Measurements from ENCODE around the gene GALNT9.
"Not testable (repeated sequence)": the region's sequence is repeated elsewhere in the genome, so short reads cannot be mapped to it uniquely, and the experiment has no call there.

The GALNT9 gene

DNA sequence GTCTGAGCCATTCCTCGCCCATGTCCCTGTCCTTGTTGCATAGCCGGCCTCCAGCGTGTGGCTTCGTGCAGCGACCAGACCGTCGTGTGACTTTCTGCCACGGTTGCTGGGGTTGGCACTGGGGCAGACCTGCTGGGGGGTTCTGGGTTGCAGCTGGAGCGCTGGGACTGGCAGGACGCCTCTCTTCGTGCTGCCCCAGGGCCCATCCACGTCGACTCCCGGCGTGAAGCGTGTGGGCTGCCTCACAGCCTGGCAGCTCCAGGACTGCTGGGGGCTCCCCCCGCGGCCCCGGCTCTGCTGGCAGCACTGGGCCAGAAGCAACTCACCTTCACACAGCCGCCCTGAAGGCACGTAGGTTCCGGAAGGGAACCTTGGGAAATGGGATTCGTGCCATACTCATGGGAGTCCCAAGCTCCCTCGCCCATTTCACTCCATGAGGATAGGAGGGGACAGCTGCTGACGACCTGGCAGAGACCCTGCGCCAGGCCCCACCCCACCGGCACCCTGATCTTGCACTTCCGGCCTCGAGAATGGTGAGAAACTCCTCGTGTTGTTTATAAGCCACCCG, 51.9 kb downstream of the GALNT9 start:
- DNase-seq, result no peak

DNA sequence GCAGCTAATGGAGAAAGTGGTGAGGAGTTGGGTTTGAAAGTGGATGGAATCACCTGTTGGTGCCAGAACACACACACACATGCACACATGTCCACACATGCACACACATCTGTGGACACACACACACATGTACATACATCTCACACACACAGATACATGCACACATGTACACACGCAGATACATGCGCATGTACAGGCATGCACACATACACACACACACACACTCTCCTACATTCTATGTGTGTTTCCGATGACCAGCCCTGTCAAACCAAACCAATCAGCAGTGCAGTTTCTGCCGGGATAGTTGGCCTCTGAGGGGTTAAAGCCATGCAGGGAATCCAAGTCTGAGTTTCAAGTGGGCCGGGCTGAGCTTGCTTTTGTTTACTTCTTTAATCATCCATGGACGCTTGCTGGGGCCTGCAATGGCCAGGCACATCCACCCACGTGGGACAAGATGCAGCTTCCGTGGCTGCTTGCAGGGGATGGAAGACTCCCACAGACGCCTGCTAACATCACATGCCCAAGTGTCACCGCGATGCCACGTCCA, 52.5 kb downstream of the GALNT9 start:
- no peak for DNase-seq

DNA sequence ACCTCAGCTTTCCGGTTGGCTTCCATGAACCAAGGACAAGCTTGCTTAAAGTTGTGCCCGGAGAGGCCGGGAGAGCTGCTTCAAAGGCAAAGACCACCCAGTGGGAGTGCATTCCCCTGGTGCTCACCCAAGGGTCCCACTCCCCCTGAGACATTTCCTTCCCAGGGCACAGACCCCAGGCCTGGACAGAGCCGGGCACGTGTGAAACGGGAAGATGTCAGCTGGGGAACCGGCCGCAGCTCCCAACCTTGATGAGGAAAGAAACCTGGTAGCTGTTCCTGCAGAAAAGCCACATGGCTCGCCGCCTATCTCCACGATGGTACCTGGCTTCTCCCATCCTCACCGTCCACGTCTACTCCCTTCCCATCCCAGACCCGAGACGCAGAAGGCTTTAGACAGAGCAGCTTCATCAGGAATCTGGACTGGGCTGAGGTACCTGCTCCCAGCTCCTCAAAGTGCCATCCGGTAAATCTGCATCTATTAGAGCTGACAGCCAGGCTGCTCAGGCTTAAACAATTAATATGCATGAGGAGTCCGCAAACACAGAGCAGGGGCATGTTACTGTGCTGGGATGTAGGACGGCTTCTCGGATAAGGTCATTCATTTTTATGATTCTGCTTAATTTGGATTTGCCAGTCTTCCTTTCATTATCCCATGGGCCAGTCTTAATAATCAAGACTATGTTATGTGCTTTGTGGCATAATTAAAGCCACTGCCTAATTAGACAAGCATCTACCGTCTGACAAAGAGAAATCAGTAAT, 53.1 kb downstream of the GALNT9 start:
- no peak for DNase-seq

DNA sequence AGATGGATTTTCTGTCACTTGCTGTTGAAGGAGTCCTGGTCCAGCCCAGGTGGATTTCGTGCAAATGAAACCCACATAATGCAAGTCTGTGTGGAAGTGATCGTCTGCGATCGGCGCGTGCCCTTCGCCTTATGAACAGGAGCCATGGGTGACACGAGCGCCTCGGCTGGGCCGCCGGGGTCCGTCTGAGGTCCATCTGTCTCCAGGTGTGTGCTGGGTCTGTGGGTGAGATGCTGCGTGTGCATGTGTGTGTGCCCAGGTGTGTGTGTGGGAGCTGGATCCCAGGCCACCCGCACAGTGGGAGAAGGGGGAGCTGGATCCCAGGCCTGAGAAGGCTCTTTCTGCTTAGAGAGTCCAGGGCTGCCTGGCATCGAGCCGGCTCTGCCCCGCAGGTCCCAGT, 53.8 kb downstream of the GALNT9 start:
- DNase-seq, result no peak

DNA sequence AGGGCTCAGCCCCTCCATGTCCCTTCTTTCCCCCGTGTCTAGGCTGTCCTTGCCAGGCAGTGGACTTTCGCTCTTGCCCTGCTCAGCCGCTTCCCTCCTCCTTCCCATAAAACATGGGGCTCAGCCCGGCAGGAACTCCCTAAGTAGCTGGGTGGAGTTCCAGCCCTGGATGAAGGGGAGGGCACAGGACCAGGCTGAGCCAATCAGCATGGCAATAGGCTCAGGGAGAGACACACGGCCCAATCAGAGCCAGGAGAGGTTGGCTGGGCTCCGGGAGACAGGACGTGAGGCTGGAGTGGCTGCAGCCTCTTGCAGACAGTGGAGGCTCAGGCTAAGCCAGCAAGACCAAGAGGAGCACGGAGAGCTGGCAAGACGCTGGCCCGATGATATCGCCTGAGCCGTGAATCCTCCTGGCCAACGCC, 54.3 kb downstream of the GALNT9 start:
- peak; percentile 63 for DNase-seq

DNA sequence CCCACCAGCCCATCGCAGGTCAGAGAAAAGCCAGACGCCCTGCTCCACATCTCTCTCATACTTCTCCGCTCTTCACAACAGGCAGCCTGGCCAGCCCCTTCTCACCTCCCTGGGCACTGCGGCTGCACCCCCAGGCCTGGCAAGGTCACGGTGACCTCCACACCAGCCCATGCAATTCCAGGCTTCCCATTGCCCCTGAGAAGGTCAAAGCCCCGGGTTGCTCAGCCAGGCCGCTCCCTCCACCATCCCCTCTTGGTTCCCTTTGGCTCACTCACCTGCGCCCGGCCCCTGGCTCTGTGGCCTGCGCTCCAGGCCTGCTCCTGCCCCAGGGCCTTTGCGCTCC, 55.4 kb downstream of the GALNT9 start:
- no peak for DNase-seq

DNA sequence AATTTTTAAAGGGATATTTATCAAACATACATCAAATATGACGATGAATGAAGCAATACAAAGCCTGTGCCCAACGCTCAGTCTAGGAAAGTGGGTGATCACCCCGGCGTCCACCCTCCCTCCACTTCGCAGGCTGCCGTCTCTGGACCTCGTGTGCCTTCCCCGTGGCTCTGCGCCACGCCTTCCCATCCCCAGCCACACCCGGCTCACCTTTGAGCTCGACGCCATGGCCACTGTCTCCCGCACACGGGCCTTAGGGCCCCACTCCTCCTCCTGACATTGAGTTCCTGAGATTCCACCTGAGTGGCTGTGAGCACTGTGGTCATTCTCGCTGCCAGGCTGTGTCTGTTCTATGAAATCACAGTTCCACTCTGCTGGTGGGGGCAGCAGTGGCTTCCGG, 56.7 kb downstream of the GALNT9 start:
- no peak for DNase-seq

DNA sequence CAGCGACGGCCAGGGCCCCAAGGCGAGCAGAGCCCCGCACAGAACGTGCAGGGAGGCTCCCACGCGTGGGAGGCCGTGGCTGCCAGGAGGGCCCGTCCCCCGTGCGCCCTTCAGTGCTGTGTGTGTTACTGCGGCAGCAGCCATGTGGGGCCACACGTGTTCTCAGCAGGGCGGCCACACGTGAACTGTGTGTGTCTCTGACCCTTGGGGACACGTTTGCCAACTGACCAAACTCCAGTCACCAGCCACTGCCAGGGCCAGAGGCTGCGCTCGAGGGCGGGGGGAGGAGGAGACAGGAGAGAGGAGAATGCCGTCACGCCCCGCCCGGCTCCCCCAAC, 57.7 kb downstream of the GALNT9 start:
- DNase-seq, result no peak

DNA sequence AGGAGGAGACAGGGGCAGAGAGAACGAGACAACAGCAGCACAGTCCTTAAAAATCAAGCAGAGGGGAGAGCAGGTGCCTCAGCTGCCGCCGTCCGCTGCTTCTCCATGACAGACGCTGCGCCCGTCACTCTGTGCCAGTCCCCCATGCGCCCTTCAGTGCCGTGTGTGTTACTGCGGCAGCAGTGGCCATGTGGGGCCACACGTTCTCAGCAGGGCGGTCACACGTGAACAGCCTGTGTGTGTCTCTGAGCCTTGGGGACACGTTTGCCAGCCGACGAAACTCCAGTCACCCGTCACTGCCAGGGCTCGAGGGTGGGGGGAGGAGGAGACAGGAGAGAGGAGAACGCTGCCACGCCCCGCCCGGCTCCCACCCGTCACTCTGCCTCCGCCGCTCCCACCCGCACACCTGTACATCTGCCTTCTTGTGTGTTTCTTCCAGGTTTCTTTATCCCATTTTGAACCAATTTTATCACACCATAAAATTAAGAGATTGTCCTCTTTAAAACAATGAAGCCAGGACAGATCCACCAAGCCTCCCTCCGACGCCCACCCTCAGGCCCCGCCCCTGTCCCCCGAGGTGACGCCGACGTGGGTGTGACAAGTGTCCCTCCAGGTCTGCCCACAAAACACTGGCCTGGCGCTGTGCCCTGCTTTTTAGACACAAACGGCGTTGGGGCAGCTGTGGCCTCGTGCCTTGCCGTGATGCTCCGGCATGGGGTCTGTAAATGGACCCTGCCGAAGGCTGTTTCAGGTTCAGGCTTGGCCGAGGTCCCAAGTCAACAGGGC, 58.2 kb downstream of the GALNT9 start:
- peak; percentile 13 for DNase-seq

DNA sequence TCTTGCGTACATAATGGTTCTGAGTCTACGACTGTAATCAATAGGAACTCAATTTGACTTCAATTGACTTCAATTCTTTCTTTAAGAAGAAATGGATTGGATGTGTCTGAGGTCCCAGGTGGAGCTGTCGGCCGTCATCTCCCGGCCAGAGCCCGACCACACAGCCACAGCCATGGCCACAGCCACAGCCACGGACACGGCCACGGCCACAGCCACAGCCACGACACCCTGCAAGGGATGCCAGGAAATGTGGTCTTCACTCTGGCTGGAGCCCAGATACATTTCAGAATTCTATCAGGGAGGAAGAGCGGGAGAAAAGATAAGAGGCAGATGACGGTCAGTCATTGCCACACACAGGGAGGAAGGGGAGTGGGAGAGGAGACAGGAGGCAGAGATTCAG, 58.9 kb downstream of the GALNT9 start:
- DNase-seq, result no peak

DNA sequence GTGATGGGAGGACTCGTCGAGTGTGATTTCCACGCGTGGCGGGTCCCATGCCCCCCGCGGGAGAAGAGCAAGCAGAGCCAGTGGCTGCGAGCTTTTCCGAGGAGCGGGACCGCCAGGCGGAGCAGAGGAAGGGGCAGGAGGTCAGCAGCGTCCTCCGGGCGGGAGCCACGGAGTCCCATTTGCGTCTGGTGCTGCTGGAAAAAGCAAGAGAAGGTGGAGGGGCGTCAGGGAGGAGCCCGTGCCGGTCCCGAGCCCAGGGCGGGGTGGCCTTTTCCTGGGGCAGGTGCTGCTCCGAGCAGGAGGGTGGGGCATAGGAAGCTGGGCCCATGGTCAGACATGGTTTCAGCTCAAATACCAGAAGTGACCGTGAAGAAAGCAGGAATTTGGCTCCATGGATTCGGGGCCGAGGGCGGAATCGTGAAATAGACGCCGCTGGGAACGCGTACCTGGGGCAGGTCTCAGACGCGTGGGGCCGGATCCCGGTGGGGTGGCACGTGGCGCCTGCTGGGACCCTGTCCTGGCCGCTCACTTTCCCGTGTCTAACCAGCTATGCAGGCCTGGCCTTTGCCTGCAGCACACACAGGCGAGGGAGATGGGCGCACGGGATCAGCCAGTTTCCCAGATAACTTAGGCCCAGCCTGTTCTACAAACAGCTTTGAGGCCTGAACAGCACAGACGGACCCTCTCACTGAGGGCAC, 60.0 kb downstream of the GALNT9 start:
- DNase-seq, result no peak

DNA sequence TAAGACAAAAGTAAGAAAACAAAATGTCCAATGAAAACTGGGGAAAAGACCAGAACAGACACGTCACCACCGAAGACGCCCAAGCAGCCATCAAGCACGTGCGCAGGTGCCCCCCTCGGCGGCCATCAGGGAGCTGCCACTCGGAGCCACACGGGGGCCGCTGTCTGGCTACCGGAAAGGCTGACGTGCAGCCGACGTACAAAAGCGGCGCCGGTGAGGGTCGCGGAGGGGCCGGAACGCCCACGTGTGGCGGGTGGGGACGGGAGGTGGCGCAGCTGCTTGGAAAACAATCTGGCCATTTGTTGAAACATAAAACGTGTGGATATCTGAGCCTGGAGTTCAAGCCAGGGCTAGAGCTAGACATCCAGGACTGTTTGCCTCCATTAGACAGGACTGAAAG, 60.7 kb downstream of the GALNT9 start:
- DNase-seq, result no peak

DNA sequence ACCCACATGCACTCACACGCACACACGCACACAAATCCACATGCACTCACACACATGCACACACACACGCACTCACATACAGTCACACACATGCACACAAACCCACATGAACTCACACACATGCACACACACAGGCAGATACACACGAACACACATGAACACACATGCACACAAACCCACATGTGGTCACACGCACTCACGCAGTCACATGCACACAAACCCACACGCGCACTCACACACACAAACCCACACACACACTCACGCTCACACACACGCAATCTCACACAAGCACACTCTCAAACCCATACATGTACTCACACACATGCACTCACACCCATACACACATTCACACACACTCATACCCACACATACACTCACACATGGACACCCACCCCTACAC, 61.5 kb downstream of the GALNT9 start:
- DNase-seq, result no peak

DNA sequence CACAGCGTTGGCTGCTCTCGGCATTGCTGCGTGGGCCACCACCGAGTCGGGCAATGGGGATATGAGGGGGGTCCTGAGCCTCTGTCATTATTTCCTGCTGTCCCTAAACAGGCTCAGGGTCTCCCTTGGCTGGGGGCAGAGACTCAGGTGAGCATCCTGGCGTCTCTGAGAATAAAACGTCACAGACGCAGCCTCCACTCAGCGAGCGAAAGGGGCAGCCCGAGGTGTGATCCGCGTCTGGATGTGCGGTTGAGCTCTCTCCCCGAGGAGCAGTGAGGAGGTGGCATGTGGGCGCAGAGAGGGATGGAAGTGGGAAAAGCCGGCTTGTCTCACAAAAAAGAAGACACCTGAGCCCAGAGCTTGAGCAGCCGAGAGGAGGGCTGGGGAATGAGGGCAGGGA, 62.6 kb downstream of the GALNT9 start:
- DNase-seq, result no peak

DNA sequence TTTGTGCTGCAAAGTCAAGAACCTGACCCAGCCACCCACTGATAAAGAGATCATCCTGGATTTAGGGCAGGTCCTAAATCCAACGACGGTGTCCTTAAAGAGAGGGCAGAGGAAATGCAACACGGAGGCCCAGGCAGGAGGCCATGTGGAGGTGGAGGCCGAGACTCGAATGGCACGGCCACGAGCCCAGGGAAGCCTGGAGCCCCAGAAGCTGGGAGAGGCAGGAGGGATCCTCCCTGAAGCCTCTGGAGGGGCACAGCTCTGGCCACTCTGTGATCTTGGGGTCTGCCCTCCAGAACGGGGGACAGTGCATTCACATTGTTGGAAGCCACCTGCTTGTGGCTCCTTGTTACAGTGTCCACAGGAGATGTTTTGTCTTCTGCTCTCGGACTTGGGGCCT, 63.0 kb downstream of the GALNT9 start:
- no peak for DNase-seq

DNA sequence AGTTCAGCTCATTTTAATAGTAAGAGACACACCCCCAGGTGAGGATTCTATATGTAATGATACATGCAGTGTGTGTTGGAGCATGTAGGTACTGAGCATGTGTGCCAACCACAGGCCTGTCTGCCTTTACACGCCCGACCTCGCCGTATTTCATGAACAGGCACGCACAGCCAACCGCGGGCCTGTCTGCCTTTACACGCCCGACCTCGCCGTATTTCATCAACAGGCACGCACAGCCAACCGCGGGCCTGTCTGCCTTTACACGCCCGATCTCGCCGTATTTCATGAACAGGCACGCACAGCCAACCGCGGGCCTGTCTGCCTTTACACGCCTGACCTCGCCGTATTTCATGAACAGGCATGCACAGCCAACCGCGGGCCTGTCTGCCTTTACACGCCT, 63.6 kb downstream of the GALNT9 start:
- DNase-seq, result not testable (repeated sequence)

DNA sequence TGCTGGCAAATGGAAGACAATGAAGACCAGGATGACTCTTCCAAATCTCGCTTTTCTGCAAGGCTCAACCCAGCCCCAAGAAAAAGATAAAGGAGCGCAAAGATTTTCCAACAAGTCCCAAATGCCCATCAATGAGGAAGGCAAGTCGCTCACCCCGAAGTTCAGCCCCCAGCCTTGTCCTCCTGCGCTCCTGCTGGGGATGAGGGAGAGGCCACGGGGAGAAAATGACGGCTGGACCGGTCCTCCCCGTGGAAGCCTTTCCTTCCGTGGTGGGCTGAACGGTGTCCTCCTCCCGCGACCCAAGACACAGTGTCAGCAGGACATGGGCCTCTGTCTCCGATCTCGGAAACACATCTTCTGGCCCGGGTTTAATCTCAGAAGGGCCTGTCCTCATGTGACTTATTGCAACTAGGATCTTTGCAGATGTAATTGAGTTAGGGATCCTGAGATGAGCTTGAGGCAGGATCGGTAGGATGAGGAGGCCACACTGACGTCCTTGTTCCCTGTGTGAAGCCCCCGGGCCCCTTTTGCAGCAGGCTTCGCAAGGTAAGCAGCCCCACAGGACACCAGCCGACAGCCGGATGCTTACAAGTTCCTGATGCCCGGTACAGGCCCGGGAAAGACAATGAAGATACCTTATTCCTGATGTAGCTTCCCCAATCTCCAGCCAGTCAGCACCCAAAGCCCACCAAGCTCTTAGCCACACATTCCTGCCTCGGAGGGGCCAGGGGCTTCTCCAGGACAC, 64.2 kb downstream of the GALNT9 start:
- no peak for DNase-seq

DNA sequence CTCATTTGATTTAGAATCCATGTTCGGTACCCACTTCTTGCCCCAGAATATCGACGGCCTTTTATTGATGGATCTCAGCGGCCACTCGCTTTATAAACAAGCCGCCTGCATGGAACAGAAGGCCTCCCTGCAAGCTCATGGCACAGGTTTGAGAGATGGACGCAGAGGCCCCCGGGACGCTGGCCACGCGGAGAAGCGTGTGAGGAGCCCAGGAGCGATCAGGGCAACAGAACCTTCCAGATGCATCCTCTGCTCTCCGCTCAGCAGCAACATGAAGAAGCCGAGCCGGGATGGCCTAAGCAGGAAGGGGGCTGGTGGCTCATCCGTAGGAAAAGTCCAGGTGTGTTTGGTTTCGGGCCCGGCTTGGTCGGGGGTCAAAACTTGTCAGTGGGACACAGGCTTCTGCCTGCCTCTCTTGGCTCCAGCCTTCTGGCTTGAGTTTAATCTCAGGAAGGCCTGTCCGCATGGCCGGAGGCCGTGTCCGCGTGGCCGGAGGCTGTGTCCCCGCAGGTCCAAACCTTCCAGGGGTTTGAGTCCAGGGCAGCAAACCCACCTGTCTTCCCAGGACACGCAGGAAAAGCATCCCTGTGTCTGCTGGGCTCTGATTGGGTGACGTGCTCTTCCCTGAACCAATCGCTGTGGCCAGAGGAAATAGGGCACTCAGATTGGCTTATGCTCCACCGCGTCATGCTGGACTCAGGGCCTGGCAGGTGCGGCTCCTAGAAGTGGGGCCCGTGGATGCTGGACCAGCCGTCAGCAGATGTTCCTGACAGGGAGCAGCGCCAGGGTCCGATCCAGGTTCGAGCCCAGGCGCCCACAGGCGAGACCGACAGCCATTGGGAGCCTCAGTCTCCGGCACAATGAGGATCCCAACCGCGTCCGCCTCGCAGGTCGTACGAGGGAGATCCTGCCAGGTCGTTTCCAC, 65.0 kb downstream of the GALNT9 start:
- no peak for DNase-seq

DNA sequence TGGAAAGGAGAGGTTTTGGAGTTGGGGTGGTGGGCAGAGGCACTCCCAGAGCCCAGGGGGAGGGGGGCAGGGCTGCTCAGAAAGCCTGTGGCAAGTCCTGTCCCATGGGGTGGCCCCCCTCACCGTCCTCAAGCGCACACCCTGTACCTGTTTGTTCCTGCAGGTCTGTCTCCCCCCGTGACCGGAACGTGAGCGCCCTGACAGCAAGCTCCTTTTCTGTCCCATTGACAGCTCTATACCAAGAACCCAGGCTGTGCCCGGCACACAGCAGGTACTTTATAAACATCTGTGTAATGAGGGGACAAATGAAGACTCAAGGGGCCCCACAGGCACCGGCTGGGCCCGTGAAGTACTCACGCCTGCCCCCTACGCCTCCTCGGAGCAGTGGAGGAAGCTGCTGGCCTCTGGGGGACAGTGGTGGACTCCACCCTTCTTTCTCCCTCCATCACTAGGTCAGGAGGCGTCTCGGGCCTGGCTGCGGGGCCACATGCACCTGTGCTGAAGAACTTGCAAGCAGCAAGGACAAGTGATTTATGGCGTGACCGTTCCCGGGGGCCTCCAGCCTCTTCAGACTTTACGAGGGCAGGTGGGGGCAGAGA, 65.8 kb downstream of the GALNT9 start:
- DNase-seq, result no peak

DNA sequence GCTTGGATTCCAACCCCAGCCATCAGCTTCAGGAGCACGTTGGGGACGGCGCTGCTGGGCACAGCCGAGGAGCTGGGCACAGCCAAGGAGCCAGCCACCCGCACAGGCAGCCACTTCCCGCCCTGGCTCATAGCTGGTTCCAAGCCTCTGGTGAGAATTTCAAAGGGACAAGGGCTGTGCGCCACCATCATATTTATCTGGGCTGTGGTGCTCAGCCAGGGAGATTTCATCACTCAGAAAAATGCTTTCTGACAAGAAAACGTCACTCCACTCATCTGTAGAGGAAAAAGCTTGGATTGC, 66.4 kb downstream of the GALNT9 start:
- no peak for DNase-seq

Data from NCI-H2029 (cell line).